Caco-2 (cell line): ENCODE results near the gene IQGAP1. TPM values are rescaled to one million over a fixed set of nuclear protein-coding genes. Genes with fewer than 3 reads are reported as not detected.

Experiments used
- Bru-seq: library from RNA; stranded (reverse); fragments of 400-500 nt; gene quantifications from one replicate; lab custom pipeline; 2021; lab: Mats Ljungman, UMichigan
- BruChase-seq, 2 experiments: library from RNA; stranded (reverse); fragments of 400-500 nt; gene quantifications; one replicate each; lab custom pipeline; 2021; lab: Mats Ljungman, UMichigan
- BruUV-seq: library from RNA; stranded (reverse); fragments of 400-500 nt; replicated peaks from 2 replicates; lab custom pipeline; 2021; lab: Mats Ljungman, UMichigan
- CTCF ChIA-PET: fragments of 300-600 bp; sonication (Branson Sonifier 250); formaldehyde crosslinking; loops from one replicate; lab custom pipeline; 2022; ENCODE audit warnings: antibody characterized with exemption; lab: Charles Lee
- POLR2A ChIA-PET: fragments of 300-600 bp; sonication (Branson Sonifier 250); formaldehyde crosslinking; loops from one replicate; lab custom pipeline; 2022; ENCODE audit warnings: antibody characterized with exemption; lab: Charles Lee
- DNase-seq, 2 experiments: peaks; one replicate each; pipeline versions ENCODE4 v3.0.0 to v3.0.0-alpha.2; 2020 to 2022
- H3K27me3 ChIP-seq: replicated peaks from 2 replicates; pipeline ENCODE4 v1.6.0; 2011; ENCODE audit warnings: low read length; ENCODE audit not compliant: control insufficient read depth, insufficient read depth
- H3K36me3 ChIP-seq: 2 replicates; pipeline ENCODE4 v1.5.1; 2011; ENCODE audit warnings: low read length; ENCODE audit not compliant: control insufficient read depth, insufficient read depth
- H3K4me1 ChIP-seq: fragments of 250-450 bp; sonication (Bioruptor Pico); 2 replicates; pipeline ENCODE4 v1.5.1; 2020; ENCODE audit warnings: mild to moderate bottlenecking
- H3K4me3 ChIP-seq: 2 replicates; pipeline ENCODE4 v1.5.1; 2011; ENCODE audit warnings: low read depth, mild to moderate bottlenecking, control low read depth, low read length
- H3K9me3 ChIP-seq: fragments of 250-450 bp; sonication (Bioruptor Pico); 2 replicates; pipeline ENCODE4 v1.5.1; 2020; ENCODE audit warnings: mild to moderate bottlenecking, moderate library complexity
- H3K27ac Mint-ChIP-seq: one replicate; pipeline ENCODE4 v1.8.0; 2022; ENCODE audit warnings: mixed read lengths; ENCODE audit not compliant: unreplicated experiment
- H3K27me3 Mint-ChIP-seq: one replicate; pipeline ENCODE4 v1.8.0; 2022; ENCODE audit warnings: mixed read lengths; ENCODE audit not compliant: insufficient read depth, unreplicated experiment
- H3K36me3 Mint-ChIP-seq: one replicate; pipeline ENCODE4 v1.8.0; 2022; ENCODE audit warnings: mild to moderate bottlenecking, mixed read lengths; ENCODE audit not compliant: insufficient read depth, unreplicated experiment
- H3K4me1 Mint-ChIP-seq: one replicate; pipeline ENCODE4 v1.8.0; 2022; ENCODE audit warnings: low read depth, mixed read lengths; ENCODE audit not compliant: unreplicated experiment
- H3K4me3 Mint-ChIP-seq: one replicate; pipeline ENCODE4 v1.8.0; 2022; ENCODE audit warnings: mild to moderate bottlenecking, moderate library complexity, mixed read lengths; ENCODE audit not compliant: unreplicated experiment
- H3K9me3 Mint-ChIP-seq: one replicate; pipeline ENCODE4 v1.8.0; 2022; ENCODE audit warnings: mixed read lengths; ENCODE audit not compliant: unreplicated experiment
- intact Hi-C: fragments of 100-400 bp; cut with micrococcal nuclease; formaldehyde crosslinking; loops from one replicate; pipeline ENCODE4 v1.10.0; 2022; ENCODE audit not compliant: unreplicated experiment
- long read RNA-seq: library from polyadenylated mRNA; stranded (forward); transcript quantifications from one replicate; pipeline ENCODE4 v2.0.0, GENCODE V29; 2022
- total RNA-seq: library from RNA; stranded (reverse); gene quantifications from 2 replicates; pipeline ENCODE4 v1.2.3, GENCODE V29; 2022
- TF ChIP-seq, protein P1 (sequence below), 2 experiments: fragments of 200-600 bp in 1 of 2; IDR thresholded peaks; 1 replicate in 1 of 2; 2 replicates in 1 of 2; pipeline versions ENCODE4 v1.5.1 to v1.8.0; 2011 to 2022; ENCODE audit warnings: antibody characterized with exemption in 1 of 2, control low read depth in 1 of 2, inconsistent platforms in 1 of 2, low read depth in 1 of 2, low read length in 1 of 2, mild to moderate bottlenecking in 1 of 2, moderate library complexity in 1 of 2; ENCODE audit not compliant: insufficient read depth in 1 of 2, severe bottlenecking in 1 of 2, unreplicated experiment in 1 of 2

IQGAP1 gene, protein sequence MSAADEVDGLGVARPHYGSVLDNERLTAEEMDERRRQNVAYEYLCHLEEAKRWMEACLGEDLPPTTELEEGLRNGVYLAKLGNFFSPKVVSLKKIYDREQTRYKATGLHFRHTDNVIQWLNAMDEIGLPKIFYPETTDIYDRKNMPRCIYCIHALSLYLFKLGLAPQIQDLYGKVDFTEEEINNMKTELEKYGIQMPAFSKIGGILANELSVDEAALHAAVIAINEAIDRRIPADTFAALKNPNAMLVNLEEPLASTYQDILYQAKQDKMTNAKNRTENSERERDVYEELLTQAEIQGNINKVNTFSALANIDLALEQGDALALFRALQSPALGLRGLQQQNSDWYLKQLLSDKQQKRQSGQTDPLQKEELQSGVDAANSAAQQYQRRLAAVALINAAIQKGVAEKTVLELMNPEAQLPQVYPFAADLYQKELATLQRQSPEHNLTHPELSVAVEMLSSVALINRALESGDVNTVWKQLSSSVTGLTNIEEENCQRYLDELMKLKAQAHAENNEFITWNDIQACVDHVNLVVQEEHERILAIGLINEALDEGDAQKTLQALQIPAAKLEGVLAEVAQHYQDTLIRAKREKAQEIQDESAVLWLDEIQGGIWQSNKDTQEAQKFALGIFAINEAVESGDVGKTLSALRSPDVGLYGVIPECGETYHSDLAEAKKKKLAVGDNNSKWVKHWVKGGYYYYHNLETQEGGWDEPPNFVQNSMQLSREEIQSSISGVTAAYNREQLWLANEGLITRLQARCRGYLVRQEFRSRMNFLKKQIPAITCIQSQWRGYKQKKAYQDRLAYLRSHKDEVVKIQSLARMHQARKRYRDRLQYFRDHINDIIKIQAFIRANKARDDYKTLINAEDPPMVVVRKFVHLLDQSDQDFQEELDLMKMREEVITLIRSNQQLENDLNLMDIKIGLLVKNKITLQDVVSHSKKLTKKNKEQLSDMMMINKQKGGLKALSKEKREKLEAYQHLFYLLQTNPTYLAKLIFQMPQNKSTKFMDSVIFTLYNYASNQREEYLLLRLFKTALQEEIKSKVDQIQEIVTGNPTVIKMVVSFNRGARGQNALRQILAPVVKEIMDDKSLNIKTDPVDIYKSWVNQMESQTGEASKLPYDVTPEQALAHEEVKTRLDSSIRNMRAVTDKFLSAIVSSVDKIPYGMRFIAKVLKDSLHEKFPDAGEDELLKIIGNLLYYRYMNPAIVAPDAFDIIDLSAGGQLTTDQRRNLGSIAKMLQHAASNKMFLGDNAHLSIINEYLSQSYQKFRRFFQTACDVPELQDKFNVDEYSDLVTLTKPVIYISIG (N-terminal part only)
- 142 and 150 TPM in 2 replicates for total RNA-seq
- Bru-seq, nascent RNA: percentile 89 among the genes with signal in this experiment
- percentile 87 among the genes with signal in this experiment for BruChase-seq, experiment 1, labeled RNA remaining after a 2-hour chase
- percentile 95 among the genes with signal in this experiment for BruChase-seq, experiment 2, labeled RNA remaining after a 6-hour chase
- long read RNA-seq, full-length matches to known transcripts: 63 of 104 reads
- long read RNA-seq, partial matches to known transcripts: 22 of 104 reads
- long read RNA-seq, other reads (novel, unspliced or antisense): 19 of 104 reads

DNA sequence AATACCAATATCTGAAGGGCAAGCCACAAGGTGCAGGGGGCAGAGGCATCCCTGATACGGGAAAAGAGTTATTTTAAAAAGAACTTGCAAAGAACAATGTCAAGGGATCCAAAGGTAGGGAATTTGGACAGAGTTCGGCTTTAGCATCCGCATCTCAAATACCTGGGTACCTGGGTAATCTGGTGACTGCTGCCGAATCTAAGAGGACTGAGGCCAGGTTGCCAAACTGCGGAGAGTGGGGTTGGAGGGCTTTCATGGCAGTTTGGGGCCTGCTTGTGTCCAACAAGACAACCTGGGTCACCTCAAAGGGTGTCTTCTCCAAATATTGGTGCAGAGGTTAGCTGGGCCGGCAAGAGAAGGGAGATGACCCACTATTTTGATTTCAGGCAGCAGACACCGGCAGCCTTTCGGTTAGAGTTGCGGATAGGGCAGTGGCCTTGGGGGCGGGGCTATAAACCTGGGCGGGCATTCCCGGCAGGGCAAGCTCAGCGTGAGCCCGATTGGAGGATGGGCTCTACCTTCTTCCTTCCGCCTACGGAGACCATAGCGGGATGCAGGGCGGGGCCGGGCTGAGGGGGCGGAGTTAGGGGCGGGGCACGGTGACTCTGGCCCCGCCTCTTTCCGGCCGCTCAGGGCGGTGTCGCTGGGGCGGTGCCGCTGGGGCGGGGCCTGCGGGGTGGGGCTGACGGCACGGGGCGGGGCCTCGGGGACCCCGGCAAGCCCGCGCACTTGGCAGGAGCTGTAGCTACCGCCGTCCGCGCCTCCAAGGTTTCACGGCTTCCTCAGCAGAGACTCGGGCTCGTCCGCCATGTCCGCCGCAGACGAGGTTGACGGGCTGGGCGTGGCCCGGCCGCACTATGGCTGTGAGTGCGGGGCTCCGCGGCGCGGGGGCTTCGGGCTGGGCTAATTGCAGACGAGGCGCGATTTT is at the start of gene IQGAP1:
TSS of gene IQGAP1 (plus strand) at position 709 of the 928 bp plus-strand sequence. CDS start at position 809, 100 bp downstream.
- peak; percentile 96 to 97 for DNase-seq
- POLR2A ChIA-PET: interaction anchor here (0.6 to 2.3 kb wide), 19 partner anchors 9 to 329 kb away, joined by 3 to 19 read pairs (median 8); partner anchors contain the start of genes BLM, CIB1, GDPGP1 and ZNF774
- BruUV-seq: no TSS peak
- H3K4me1 Mint-ChIP-seq: peaks cover 36% of the 10 kb centered on the region
- peak within 1 kb of the TSS; percentile 79 for H3K4me3 Mint-ChIP-seq
- H3K27me3 ChIP-seq: no peaks in the 10 kb centered on the region
- peak within 1 kb of the TSS; percentile 94 for H3K4me3 ChIP-seq
- peak within 1 kb of the TSS; percentile 77 for H3K27ac Mint-ChIP-seq
- H3K27me3 Mint-ChIP-seq: no peaks in the 10 kb centered on the region
- TF ChIP-seq, protein P1, sequence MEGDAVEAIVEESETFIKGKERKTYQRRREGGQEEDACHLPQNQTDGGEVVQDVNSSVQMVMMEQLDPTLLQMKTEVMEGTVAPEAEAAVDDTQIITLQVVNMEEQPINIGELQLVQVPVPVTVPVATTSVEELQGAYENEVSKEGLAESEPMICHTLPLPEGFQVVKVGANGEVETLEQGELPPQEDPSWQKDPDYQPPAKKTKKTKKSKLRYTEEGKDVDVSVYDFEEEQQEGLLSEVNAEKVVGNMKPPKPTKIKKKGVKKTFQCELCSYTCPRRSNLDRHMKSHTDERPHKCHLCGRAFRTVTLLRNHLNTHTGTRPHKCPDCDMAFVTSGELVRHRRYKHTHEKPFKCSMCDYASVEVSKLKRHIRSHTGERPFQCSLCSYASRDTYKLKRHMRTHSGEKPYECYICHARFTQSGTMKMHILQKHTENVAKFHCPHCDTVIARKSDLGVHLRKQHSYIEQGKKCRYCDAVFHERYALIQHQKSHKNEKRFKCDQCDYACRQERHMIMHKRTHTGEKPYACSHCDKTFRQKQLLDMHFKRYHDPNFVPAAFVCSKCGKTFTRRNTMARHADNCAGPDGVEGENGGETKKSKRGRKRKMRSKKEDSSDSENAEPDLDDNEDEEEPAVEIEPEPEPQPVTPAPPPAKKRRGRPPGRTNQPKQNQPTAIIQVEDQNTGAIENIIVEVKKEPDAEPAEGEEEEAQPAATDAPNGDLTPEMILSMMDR (IDR thresholded peaks at IDR 0.05; ENCODE audit: insufficient read depth in 1 of 2, low read depth in 1 of 2, low read length in 1 of 2, severe bottlenecking in 1 of 2, unreplicated experiment in 1 of 2): no peak
- H3K9me3 Mint-ChIP-seq: no peaks in the 10 kb centered on the region
- H3K9me3 ChIP-seq: no peaks in the 10 kb centered on the region
- H3K4me1 ChIP-seq: peaks cover 32% of the 10 kb centered on the region
- intact Hi-C loops: loop anchor here (1.0 to 2.0 kb wide), 5 partner anchors 15 to 67 kb away; no protein-coding TSS in a partner anchor
- CTCF ChIA-PET: interaction anchor here (0.5 to 2.4 kb wide), 15 partner anchors 14 to 1990 kb away, joined by 3 to 13 read pairs (median 4); no protein-coding TSS in a partner anchor
- no peaks in the 10 kb centered on the region; the same call in 1 of the 2 replicates for H3K36me3 ChIP-seq
- peaks cover 47% of the 10 kb centered on the region for H3K36me3 Mint-ChIP-seq

DNA sequence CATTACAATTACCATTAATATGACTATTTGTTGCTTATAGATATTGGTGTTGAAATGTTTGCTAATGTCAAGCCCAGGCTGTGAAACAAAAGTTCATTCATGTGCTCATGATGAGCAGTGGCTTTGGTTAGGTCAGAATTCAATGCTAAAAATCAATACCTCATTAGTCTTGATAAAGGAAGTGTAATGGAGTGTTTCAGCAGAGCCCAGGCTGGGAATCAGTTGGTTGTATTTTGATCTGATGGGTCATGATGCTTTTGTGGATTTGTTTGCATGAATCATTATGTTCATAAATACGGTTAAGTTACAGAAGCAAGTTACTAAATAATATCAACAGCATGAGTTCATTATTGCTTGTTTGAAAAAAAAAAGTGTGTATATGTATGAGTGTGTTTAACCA is 49.5 kb upstream of the IQGAP1 start:
- POLR2A ChIA-PET: no interaction called here
- Histone ChIP-seq H3K4me1 (peaks cover 43% of the 10 kb centered on the region), H3K4me3 (no peak overlapping the region), H3K27me3 (no peaks in the 10 kb centered on the region), H3K9me3 (no peaks in the 10 kb centered on the region), H3K36me3 (no peaks in the 10 kb centered on the region)
- H3K4me3 Mint-ChIP-seq: no peak overlapping the region
- TF ChIP-seq, protein P1 (IDR thresholded peaks at IDR 0.05; ENCODE audit: insufficient read depth in 1 of 2, low read depth in 1 of 2, low read length in 1 of 2, severe bottlenecking in 1 of 2, unreplicated experiment in 1 of 2): no peak
- intact Hi-C loops: no loop called here
- peaks cover 13% of the 10 kb centered on the region for H3K4me1 Mint-ChIP-seq
- H3K36me3 Mint-ChIP-seq: no peaks in the 10 kb centered on the region
- BruUV-seq: no TSS peak
- CTCF ChIA-PET: no interaction called here
- H3K27ac Mint-ChIP-seq: no peak overlapping the region
- no peaks in the 10 kb centered on the region for H3K27me3 Mint-ChIP-seq
- DNase-seq: no peak
- H3K9me3 Mint-ChIP-seq: no peaks in the 10 kb centered on the region
